ENCODE data around the gene SLX9. TPM values are rescaled to one million over a fixed set of nuclear protein-coding genes. Genes with fewer than 3 reads are reported as not detected.

SLX9 gene
- total RNA-seq, 2 donors from 2014 or later = 21.4 to 24.8 TPM

GRCh38 chr21:45019887-45020537 lies 80.2 kb downstream of the SLX9 start:
- WGBS = 81% methylated on average over 19 of the region's 19 CpGs
- Histone ChIP-seq H3K4me3 (no peak overlapping the region), H3K27me3 (replicated peaks; ENCODE audit: insufficient read depth) (no peaks in the 10 kb centered on the region), H3K36me3 (no peaks in the 10 kb centered on the region), H3K9me3 (no peaks in the 10 kb centered on the region), H3K27ac (no peak overlapping the region), H3K4me1 (replicated peaks) (no peaks in the 10 kb centered on the region)
- intact Hi-C loops (cut with DNase I) = no loop called here
- TF ChIP-seq POLR2A (IDR thresholded peaks at IDR 0.05) (no peak), POLR2AphosphoS5 (IDR thresholded peaks at IDR 0.05) (no peak)
- TF ChIP-seq, protein P1, sequence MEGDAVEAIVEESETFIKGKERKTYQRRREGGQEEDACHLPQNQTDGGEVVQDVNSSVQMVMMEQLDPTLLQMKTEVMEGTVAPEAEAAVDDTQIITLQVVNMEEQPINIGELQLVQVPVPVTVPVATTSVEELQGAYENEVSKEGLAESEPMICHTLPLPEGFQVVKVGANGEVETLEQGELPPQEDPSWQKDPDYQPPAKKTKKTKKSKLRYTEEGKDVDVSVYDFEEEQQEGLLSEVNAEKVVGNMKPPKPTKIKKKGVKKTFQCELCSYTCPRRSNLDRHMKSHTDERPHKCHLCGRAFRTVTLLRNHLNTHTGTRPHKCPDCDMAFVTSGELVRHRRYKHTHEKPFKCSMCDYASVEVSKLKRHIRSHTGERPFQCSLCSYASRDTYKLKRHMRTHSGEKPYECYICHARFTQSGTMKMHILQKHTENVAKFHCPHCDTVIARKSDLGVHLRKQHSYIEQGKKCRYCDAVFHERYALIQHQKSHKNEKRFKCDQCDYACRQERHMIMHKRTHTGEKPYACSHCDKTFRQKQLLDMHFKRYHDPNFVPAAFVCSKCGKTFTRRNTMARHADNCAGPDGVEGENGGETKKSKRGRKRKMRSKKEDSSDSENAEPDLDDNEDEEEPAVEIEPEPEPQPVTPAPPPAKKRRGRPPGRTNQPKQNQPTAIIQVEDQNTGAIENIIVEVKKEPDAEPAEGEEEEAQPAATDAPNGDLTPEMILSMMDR (IDR thresholded peaks at IDR 0.05) = no peak
- no peak for DNase-seq (ENCODE audit: low spot score)

DNA sequence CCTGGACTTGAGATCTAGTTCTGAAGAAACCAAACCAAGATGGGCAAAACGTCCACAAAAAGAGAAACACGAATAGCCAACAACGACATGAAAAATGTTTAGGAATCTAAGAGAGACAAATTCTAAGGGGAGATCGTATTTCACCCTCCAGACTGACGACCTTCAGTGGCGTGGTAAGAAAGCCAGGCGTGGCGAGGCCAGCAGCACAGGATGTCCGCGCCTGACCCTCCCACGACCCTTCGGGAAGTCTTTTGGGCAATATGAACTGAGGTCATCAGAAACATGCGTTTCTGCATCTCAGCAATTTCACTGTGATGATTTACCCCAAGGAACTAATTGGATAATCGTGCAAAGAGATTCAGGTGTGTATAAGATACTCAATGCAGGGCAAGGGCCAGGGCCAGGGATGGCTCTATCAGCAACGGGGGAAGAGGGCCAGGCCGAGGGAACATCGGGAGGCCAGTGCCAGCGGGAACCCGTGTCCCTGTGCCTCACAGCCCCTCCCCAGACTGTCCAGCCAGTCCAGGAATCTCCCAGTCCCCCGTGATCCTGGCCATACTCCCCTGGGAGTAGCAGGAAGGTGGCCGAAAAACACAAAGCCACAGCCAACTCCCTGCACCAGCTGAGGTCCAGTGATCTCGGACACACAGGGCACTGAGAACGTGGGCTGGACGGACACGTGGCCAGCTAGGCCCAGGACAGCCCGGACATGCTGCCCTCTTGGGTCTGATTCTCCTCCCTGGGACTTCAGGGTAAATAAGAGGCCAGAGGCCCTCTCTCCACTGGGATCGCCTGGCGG lies 81.0 kb downstream of the SLX9 start:
- no peak overlapping the region for H3K4me3 ChIP-seq
- H3K27me3 ChIP-seq (replicated peaks; ENCODE audit: insufficient read depth) = no peaks in the 10 kb centered on the region
- no peaks in the 10 kb centered on the region for H3K4me1 ChIP-seq (replicated peaks)
- DNase-seq (ENCODE audit: low spot score) = no peak
- WGBS = 83% methylated on average over 28 of the region's 28 CpGs
- no peak overlapping the region for H3K27ac ChIP-seq
- no peaks in the 10 kb centered on the region for H3K36me3 ChIP-seq
- TF ChIP-seq POLR2A (IDR thresholded peaks at IDR 0.05) (no peak), POLR2AphosphoS5 (IDR thresholded peaks at IDR 0.05) (no peak)
- TF ChIP-seq, protein P1 (IDR thresholded peaks at IDR 0.05) = no peak
- intact Hi-C loops (cut with DNase I) = no loop called here
- H3K9me3 ChIP-seq = no peaks in the 10 kb centered on the region

- WGBS = 85% methylated on average over 30 of the region's 31 CpGs
- Histone ChIP-seq H3K36me3 (no peaks in the 10 kb centered on the region), H3K27me3 (replicated peaks; ENCODE audit: insufficient read depth) (no peaks in the 10 kb centered on the region), H3K27ac (no peak overlapping the region), H3K4me3 (no peak overlapping the region), H3K9me3 (no peaks in the 10 kb centered on the region), H3K4me1 (replicated peaks) (no peaks in the 10 kb centered on the region)
- DNase-seq (ENCODE audit: low spot score) = no peak
- intact Hi-C loops (cut with DNase I) = no loop called here
- no peak for TF ChIP-seq POLR2A (IDR thresholded peaks at IDR 0.05)
- no peak for TF ChIP-seq POLR2AphosphoS5 (IDR thresholded peaks at IDR 0.05)
- TF ChIP-seq, protein P1 (IDR thresholded peaks at IDR 0.05) = no peak
Observed at GRCh38 chr21:45021428-45022347, 81.9 kb downstream of the SLX9 start.

DNA sequence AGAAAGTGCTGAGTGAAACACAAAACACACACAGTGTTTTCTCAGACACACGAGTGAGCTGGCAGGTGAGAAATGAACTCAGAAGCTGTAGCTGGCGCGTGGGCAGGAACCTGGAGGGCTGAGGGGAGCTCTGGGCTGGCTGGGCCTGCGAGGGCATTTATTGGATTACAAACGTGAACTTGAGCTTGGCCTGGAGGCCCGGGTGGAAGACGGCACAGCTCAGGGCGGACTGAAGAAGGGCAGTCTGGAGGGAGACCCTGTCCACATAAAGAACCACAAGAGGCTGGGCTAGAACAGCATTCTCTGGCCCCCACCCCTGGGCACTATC lies 82.5 kb downstream of the SLX9 start:
- Histone ChIP-seq H3K27me3 (replicated peaks; ENCODE audit: insufficient read depth) (no peaks in the 10 kb centered on the region), H3K4me1 (replicated peaks) (no peaks in the 10 kb centered on the region), H3K4me3 (no peak overlapping the region), H3K9me3 (no peaks in the 10 kb centered on the region), H3K36me3 (no peaks in the 10 kb centered on the region), H3K27ac (no peak overlapping the region)
- TF ChIP-seq, protein P1 (IDR thresholded peaks at IDR 0.05) = no peak
- TF ChIP-seq POLR2AphosphoS5 (IDR thresholded peaks at IDR 0.05) (no peak), POLR2A (IDR thresholded peaks at IDR 0.05) (no peak)
- no peak for DNase-seq (ENCODE audit: low spot score)
- 66% methylated on average over 8 of the region's 8 CpGs for WGBS
- intact Hi-C loops (cut with DNase I) = no loop called here
